Astrocyte (in vitro differentiated cells and primary cell): ENCODE data around the gene SSR4.

Experiments used
- CTCF ChIP-seq: IDR thresholded peaks from 2 replicates; pipeline ENCODE4 v1.5.1; 2011; ENCODE audit warnings: low read depth, mild to moderate bottlenecking, inconsistent platforms, low read length, moderate library complexity; ENCODE audit not compliant: insufficient read depth
- EZH2 ChIP-seq: IDR thresholded peaks from 2 replicates; pipeline ENCODE4 v1.6.1; 2012; ENCODE audit warnings: mild to moderate bottlenecking, low read length, inconsistent platforms; ENCODE audit not compliant: insufficient read depth

GRCh38 chrX:153806999-153807575 lies 12.6 kb downstream of the SSR4 start:
- no peak for TF ChIP-seq CTCF
- no peak for TF ChIP-seq EZH2
